GM21576 (cell line): Measurements from ENCODE around the gene AUH.
"Not testable (repeated sequence)": the region's sequence is repeated elsewhere in the genome, so short reads cannot be mapped to it uniquely, and the experiment has no call there.

Source experiments
- ATAC-seq: cut with Tn5 transposase; IDR thresholded peaks from one replicate; pipeline ENCODE4 v1.9.1; 2021; ENCODE audit warnings: mild to moderate bottlenecking, moderate library complexity; ENCODE audit not compliant: unreplicated experiment

AUH gene

GRCh38 chr9:91382298-91382697 is 20.6 kb upstream of the AUH start:
- no peak for ATAC-seq

DNA sequence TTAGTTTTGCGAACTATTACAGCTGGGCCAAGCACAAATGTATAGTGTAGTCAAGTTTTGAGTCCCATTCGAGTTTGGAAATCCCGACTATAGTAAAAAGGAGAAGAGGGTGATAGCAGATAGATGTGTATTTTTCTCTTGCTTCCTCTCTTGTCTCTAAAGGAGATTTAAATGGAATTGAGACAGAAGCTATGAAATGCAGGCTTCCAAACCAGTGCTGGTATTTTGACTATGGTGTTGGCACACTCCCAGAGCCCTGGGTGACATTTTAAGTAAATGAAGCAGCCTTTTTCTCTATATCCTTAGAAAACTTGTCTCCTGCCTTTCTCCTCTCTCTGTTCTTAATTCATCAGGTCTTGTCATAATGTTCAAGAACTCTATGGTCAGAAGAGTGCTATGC is 17.7 kb upstream of the AUH start:
- ATAC-seq: no peak

DNA sequence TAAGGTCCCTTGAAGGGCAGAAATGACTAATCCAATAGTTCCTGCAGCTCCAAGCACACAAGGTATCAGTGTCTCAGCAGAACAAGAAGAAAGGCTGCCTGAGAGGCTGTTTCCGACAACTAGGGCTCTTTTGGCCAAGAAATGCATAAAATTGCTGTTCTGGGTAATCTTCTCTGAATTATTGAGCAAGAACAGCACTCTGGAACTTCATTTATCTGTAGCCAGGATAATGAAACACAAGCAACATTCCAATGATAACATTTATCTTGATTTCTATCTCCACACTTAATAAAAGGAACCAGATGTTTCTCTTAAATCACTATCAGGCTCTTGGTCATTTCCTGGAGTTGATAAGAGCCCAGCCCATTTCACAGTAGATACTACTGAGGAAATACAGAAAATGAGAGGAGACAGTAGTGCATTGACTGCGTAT is 17.0 kb upstream of the AUH start:
- ATAC-seq: no peak

DNA sequence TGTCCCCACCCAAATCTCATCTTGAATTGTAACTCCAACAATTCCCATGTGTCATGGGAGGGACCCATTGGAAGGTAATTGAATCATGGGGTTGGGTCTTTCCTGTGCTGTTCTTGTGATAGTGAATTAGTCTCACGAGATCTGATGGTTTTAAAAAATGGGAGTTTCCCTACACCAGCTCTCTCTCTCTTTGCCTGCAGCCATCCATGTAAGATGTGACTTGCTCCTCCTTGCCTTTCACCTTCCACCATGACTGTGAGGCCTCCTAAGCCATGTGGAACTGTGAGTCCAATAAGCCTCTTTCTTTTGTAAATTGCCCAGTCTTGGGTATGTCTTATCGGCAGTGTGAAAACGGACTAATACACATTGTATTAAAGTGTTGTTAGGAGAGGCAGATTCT is 16.3 kb upstream of the AUH start:
- not testable (repeated sequence) for ATAC-seq

DNA sequence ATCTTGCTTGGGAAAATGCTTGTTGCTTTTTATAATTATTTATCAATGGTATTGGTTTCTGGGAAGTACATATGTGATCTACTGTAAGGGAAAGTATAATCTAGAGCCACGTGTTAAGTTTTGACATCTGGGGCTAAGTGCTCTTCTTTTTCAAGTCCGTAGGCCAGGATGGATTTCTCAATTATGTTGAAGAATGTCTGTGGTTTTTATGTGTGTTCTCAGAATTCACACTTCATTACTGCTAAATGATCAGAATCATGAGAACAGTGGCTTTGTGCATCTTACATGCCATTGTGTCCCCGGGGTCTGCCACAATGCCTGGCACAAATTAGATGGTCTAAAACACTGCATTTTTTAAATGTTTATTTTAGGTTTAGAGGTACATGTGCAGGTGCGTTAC is 14.5 kb upstream of the AUH start:
- no peak for ATAC-seq

DNA sequence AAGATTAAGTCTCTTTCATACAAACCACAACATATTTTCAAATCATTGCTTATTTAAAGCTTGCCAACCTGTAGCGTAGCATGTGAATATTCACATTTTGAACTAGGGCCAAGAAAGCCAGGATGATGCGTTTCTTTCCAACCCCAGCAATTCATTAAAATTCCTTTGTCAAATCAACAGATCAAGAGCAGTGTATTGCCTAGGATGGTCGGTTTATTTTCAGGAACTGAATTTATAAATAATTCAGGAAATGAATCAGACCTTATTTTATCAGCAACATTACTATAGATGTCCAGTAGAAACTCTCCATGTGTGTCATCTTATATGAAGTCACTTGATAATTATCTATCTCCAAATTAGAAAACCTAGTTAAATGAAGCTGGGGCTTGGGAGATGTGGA is 13.2 kb upstream of the AUH start:
- no peak for ATAC-seq

GRCh38 chr9:91371894-91372293 is 10.2 kb upstream of the AUH start:
- no peak for ATAC-seq

GRCh38 chr9:91370006-91370405 is 8.3 kb upstream of the AUH start:
- ATAC-seq: not testable (repeated sequence)

DNA sequence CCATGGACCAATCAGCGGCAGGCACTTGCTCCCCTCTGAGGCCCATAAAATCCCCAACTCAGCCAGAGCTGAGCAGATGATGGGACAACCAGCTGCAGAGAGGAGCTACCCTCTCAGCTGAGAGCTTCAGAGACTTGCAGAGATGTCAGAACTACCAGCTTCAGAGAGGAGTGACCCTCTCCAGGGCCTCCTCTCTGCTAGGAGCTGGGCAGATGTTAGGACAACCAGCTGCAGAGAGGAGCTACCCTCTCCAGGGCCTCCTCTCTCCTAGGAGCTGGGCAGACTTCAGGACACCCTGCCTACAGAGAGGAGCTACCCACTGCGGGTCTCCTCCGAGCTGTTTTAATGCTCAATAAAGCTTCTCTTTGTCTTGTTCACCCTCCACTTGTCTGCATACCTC is 3.0 kb upstream of the AUH start:
- no peak for ATAC-seq

- no peak for ATAC-seq
Observed at GRCh38 chr9:91364005-91364404, 2.3 kb upstream of the AUH start.

GRCh38 chr9:91362051-91362611 is 413 bp upstream of the AUH start:
- ATAC-seq: no peak

DNA sequence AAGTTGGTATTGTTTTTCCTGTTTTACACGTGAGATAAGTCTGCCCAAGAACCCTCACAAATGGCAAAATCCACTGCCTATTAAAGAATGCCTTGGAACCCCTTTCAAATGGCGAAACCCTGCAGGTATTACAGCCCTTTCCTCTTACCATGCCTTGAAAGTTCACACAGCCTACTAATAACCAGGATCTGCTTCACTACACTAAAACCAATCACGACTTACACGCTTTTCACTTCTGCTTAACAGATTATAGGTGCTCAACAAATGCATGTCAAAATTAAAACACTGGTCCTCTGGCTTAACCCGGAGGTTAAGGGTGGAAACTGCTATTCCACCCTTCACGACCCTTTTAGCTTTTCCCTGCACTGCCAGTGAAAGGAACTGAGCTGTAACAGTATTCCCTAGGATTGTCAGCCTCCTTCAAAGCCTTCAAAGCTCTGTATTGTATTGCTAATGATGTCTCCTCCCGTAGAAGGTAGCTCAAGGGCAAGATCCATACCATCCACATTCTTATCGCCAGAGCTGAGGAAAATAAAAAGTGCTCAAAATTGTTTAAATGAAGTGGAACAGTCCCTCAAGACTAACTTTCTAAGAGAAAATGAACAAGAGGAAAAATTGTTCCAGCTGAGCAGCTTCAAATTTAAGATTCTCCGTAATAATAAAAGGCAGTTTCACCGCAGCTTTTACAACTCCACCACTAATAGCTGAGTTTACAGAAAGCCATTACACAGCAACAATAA is 997 bp downstream of the AUH start:
- ATAC-seq: no peak

DNA sequence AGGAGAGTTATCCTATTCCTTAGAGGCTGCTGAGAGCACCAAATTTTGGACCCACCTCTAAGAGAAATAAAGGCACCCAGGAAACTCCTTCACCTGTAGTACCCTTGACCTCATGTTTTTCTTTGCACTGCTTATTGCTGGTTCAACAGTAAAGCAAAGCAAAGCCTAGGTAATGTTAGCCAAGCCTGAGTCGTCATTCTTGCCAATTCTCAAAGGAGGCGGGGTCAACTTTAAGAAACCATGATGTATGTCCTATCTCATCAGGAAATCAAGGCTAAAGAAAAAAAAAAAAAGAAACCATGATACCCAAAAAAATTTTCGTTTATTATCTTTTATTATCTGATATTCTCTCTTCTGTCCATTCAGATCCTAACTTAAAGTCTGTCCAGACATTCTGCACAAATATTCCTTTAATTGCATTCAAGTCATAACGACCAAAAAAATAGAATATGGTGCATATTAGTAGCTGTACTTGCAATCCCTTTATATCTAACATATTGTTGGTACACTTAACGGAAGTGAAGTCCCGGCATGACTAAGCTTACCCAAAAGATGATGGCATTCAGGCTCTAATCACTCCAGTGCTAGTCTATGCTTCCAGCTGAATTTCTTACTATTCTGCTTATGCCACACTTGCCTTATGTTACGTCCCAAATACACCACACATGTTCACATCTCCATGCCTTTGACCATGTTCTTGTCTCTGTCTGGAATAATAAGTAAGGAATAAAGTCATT is 1.8 kb downstream of the AUH start:
- ATAC-seq: no peak

- ATAC-seq: no peak
Observed at GRCh38 chr9:91359083-91359482, 2.6 kb downstream of the AUH start.

- no peak for ATAC-seq
Observed at GRCh38 chr9:91354881-91355280, 6.8 kb downstream of the AUH start.

DNA sequence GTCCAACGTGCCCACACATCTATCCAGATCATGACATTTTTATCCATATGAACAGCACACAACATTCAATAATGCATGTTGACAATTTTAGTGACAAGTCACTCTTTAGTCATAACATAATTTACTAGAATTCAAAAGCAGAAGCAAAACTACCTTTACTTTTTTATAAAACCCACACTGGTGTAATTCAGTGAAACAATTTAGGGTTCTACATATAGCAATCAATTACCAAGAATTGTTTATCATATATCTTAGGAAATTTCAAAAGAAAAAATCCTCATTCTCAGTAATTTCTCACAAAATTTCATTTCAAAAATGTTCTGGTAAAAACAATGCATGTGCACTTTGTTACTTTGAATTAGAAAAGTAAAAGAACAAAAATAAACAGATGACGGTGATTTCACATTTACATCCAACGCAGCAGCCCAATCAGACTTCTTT is 12.6 kb downstream of the AUH start:
- no peak for ATAC-seq

DNA sequence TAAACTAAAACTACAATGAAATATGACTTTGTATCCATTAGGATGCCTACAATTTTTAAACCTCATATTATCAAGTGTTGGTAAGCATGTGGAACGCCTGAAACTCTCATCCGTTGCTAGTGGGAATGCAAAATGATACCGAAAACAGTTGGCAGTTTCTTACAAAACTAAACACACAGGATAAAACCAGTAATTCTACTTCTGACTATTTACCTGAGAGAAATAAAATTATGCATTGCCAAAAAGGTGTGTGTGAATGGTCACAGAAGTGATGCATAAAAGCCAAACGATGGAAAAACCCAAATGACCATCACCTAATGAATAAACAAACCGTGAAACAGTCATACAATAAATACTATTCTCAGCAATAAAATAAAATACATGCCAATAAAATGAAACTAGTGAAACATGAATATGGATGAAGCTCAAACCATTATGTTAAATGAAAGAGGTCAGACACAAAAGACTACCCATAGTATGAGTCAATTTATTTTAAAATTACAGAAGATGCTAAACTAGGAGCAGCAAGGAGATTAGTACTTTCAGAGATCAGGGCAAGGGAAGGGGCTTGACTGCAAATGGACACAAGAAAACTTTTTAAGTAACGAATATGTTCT is 13.4 kb downstream of the AUH start:
- no peak for ATAC-seq

GRCh38 chr9:91347377-91347776 is 14.3 kb downstream of the AUH start:
- no peak for ATAC-seq

GRCh38 chr9:91346644-91347043 is 15.1 kb downstream of the AUH start:
- ATAC-seq: no peak

DNA sequence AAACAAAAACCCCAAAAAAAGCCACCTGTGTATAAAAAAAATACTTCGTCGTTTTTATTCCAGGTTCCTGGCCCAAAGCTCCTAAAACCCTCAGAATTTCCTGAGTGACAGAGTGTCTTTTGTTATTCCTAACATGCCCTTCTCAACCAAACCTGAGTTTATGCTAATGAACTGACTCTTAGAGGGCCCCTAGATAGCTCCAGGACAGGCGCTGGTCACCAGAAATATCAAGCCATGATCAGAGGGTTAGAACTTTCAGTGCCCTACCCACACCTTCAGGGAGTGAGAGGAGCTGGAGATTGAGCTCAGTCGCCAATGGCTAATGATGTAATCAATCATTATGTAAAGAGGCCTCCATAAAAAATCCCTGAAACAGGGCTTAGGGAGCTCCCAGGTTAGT is 15.7 kb downstream of the AUH start:
- ATAC-seq: no peak

DNA sequence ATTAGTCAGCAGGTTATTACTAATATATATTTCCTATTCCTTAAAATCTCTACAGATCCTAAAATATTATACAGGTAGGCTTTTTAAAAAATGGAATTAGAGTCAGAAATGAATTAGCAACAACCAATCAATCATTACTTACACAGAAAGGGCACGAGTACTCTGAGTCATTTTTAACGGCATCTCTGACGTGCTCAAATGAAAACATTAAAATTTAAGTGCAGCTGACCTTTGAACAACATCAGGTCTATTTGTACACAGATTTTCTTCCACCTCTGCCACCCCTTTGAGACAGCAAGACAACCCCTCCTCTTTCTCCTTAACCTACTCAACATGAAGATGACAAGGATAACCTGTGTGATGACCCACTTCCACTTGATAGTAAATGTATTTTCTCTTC is 19.1 kb downstream of the AUH start:
- ATAC-seq: no peak

DNA sequence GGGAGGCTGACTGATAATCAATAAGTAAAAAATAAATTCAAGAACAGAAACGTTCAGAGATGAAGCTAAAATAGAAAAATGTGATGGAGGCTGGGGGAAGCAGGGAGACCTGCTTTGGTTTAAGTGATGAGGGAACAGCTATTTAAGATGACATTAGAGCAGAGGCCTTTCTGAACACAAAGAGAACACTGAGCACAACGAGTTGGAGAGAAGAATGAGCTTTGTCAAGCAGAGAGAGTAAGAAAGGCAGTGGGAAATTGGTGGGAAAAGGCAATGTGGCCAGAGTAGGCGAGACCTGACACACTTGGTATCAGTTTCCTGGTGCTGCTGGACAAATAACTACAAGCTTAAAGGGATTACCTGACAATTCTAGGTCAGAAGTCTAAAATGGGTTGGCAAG is 20.0 kb downstream of the AUH start:
- no peak for ATAC-seq
